HepG2 (cell line): ENCODE measurements around the gene ZBTB46. TPM values are rescaled to one million over a fixed set of nuclear protein-coding genes. Genes with fewer than 3 reads are reported as not detected.

Experiments used
- ATRX ChIP-seq: sonication (generic); formaldehyde crosslinking; IDR thresholded peaks from 2 replicates; pipeline ENCODE4 v1.4.0; 2020; ENCODE audit warnings: missing genetic modification reagents, borderline replicate concordance
- CBX2 ChIP-seq, 2 experiments: fragments of 200-600 bp in 1 of 2; sonication (generic); formaldehyde crosslinking in 1 of 2; IDR thresholded peaks; 2 replicates each; pipeline versions ENCODE4 v1.7.0 to v1.8.1; 2018 to 2022; ENCODE audit warnings: low read depth in 2 of 2, low read length in 1 of 2, mild to moderate bottlenecking in 1 of 2, missing genetic modification reagents in 1 of 2
- EP300 ChIP-seq, 3 experiments: sonication (generic) in 1 of 3; formaldehyde crosslinking in 1 of 3; IDR thresholded peaks; 2 replicates each; pipeline versions ENCODE4 v1.5.1 to v1.6.1; 2011 to 2020; ENCODE audit warnings: low read depth in 2 of 3, low read length in 2 of 3, borderline replicate concordance in 1 of 3, improper control_type of control experiment in 1 of 3, mild to moderate bottlenecking in 1 of 3, missing genetic modification reagents in 1 of 3, moderate library complexity in 1 of 3
- ETV5 ChIP-seq: IDR thresholded peaks from 2 replicates; pipeline ENCODE4 v1.6.1; 2018; ENCODE audit warnings: missing biosample characterization, missing genetic modification reagents, inconsistent platforms, borderline replicate concordance
- FOXA1 ChIP-seq, 2 experiments: fragments of 450-650 bp in 1 of 2; sonication (generic) in 1 of 2; formaldehyde crosslinking in 1 of 2; IDR thresholded peaks; 2 replicates each; pipeline versions ENCODE4 v1.4.0 to v1.6.1; 2016 to 2020; ENCODE audit warnings: missing genetic modification reagents in 1 of 2
- GATAD1 ChIP-seq: IDR thresholded peaks from 2 replicates; pipeline ENCODE4 v1.6.1; 2016; ENCODE audit warnings: missing genetic modification reagents, missing compliant biosample characterization
- HNF4A ChIP-seq: sonication (generic); formaldehyde crosslinking; IDR thresholded peaks from 2 replicates; pipeline ENCODE4 v1.4.0; 2020; ENCODE audit warnings: missing genetic modification reagents
- MED13 ChIP-seq: sonication (generic); formaldehyde crosslinking; IDR thresholded peaks from 2 replicates; pipeline ENCODE4 v1.5.0; 2020; ENCODE audit warnings: missing genetic modification reagents
- PAWR ChIP-seq: sonication (generic); formaldehyde crosslinking; IDR thresholded peaks from 2 replicates; pipeline ENCODE4 v1.4.0; 2020; ENCODE audit warnings: missing genetic modification reagents, mild to moderate bottlenecking, borderline replicate concordance
- PHF21A ChIP-seq: sonication (generic); formaldehyde crosslinking; IDR thresholded peaks from 2 replicates; pipeline ENCODE4 v1.5.0; 2020; ENCODE audit warnings: mild to moderate bottlenecking, missing genetic modification reagents
- RBFOX2 ChIP-seq: fragments of 200-400 bp; formaldehyde crosslinking; IDR thresholded peaks from 2 replicates; pipeline ENCODE4 v1.6.1; 2017; ENCODE audit warnings: low read depth, mild to moderate bottlenecking, low read length
- RBM22 ChIP-seq: fragments of 200-400 bp; formaldehyde crosslinking; optimal IDR thresholded peaks from 2 replicates; pipeline ENCODE3; 2017; ENCODE audit warnings: mild to moderate bottlenecking, low read length, moderate library complexity
- RFXAP ChIP-seq: sonication (generic); formaldehyde crosslinking; IDR thresholded peaks from 2 replicates; pipeline ENCODE4 v1.4.0; 2020; ENCODE audit warnings: missing genetic modification reagents, borderline replicate concordance
- SAP130 ChIP-seq: IDR thresholded peaks from 2 replicates; pipeline ENCODE4 v1.6.1; 2016; ENCODE audit warnings: low read depth
- THYN1 ChIP-seq: sonication (generic); formaldehyde crosslinking; IDR thresholded peaks from 2 replicates; pipeline ENCODE4 v1.8.1; 2023; ENCODE audit warnings: low read depth, mild to moderate bottlenecking, moderate library complexity, missing genetic modification reagents, borderline replicate concordance
- ZFP36 ChIP-seq: fragments of 150-350 bp; IDR thresholded peaks from 2 replicates; pipeline ENCODE4 v1.6.1; 2018; ENCODE audit warnings: borderline replicate concordance, low read length, low read depth; ENCODE audit not compliant: partially characterized antibody
- ZMYM4 ChIP-seq: sonication (generic); formaldehyde crosslinking; IDR thresholded peaks from 2 replicates; pipeline ENCODE4 v1.8.1; 2023; ENCODE audit warnings: mild to moderate bottlenecking, missing genetic modification reagents
- ZNF138 ChIP-seq: sonication (generic); formaldehyde crosslinking; IDR thresholded peaks from 2 replicates; pipeline ENCODE4 v1.5.0; 2020; ENCODE audit warnings: mild to moderate bottlenecking, low read depth, missing genetic modification reagents
- ZNF224 ChIP-seq: sonication (generic); formaldehyde crosslinking; IDR thresholded peaks from 2 replicates; pipeline ENCODE4 v1.5.0; 2020; ENCODE audit warnings: mild to moderate bottlenecking, missing genetic modification reagents
- ZNF3 ChIP-seq: IDR thresholded peaks from 2 replicates; pipeline ENCODE4 v1.7.0; 2017; ENCODE audit warnings: inconsistent platforms
- ZNF878 ChIP-seq: sonication (generic); formaldehyde crosslinking; IDR thresholded peaks from 2 replicates; pipeline ENCODE4 v1.8.1; 2023; ENCODE audit warnings: mild to moderate bottlenecking, missing genetic modification reagents, moderate library complexity
- ZSCAN31 ChIP-seq: sonication (generic); formaldehyde crosslinking; IDR thresholded peaks from 2 replicates; pipeline ENCODE4 v1.5.0; 2020; ENCODE audit warnings: low read depth, mild to moderate bottlenecking, missing genetic modification reagents
- polyA plus RNA-seq, 8 experiments: library from polyadenylated mRNA; depleted of rRNA in 3 of 8; stranded (reverse) in 7 of 8; unstranded in 1 of 8; fragments of >200 nt; fragmentation: Illumina TruSeq in 4 of 8; extraction: Trizol in 4 of 8; gene quantifications; 2 replicates each; pipeline versions ENCODE4 v1.2.1 to v1.2.3, GENCODE V29; 2011 to 2016; ENCODE audit warnings: low read depth in 4 of 8, missing spikeins in 1 of 8, mixed read lengths in 1 of 8; ENCODE audit not compliant: insufficient read depth in 1 of 8
- total RNA-seq, 5 experiments: library from RNA; depleted of rRNA; stranded (reverse); fragments of >200 nt; fragmentation: Illumina TruSeq; extraction: Trizol; gene quantifications; 2 replicates each; pipeline ENCODE4 v1.2.3, GENCODE V29; 2016; ENCODE audit warnings: low read depth in 1 of 5
- TF ChIP-seq, protein P1 (sequence below): IDR thresholded peaks from 2 replicates; pipeline ENCODE4 v1.6.1; 2016; ENCODE audit warnings: low read depth, borderline replicate concordance
- TF ChIP-seq, protein P2 (sequence below): IDR thresholded peaks from 2 replicates; pipeline ENCODE4 v1.6.1; 2016
- TF ChIP-seq, protein P3 (sequence below): sonication (generic); formaldehyde crosslinking; IDR thresholded peaks from 2 replicates; pipeline ENCODE4 v1.4.0; 2020; ENCODE audit warnings: missing genetic modification reagents
- TF ChIP-seq, protein P4 (sequence below): sonication (generic); formaldehyde crosslinking; IDR thresholded peaks from 2 replicates; pipeline ENCODE4 v1.5.1; 2020; ENCODE audit warnings: mild to moderate bottlenecking, moderate library complexity, missing genetic modification reagents

ZBTB46 gene
- total and polyA plus RNA-seq, 2 of the 13 experiments (the other 11 are each of a cell fraction or from before 2014, with no cell fraction given) = 1.6 to 13.5 TPM

DNA sequence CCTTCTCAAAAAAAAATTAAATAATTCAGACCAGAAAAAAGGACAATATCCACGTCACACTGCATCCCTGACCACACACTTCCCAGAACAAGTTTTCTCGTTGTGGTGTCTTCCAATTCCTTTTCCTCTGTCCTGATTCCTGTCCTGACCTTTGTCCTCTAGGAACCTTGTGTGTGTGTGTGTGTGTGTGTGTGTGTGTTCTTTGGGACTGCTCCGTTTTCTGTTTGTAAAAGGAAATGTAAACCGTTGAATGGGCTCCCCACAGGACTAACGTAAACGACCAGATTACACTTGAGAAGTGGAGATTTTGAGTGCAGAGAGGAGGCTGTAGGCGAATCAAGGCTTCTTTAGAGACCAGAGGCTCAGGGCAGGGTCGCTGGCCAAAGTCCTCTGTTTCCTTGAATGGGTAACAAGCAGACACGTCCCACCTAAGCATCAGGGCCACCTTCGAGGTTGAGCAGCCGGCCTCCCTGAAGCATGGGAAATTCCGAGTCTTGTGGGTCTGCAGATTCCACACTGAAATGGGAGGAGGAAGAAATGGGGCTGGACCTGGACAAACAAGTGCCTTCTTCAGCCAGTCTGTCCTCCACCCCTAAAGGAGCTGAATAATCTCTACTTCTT, 7.3 kb downstream of the ZBTB46 start (continued):
- no peak for TF ChIP-seq ZNF878 (CRISPR knock-in tag)
- peak; percentile 70 for TF ChIP-seq PHF21A (CRISPR knock-in tag)
- TF ChIP-seq ZNF3 = no peak
- no peak for TF ChIP-seq MED13 (CRISPR knock-in tag)
- no peak for TF ChIP-seq PAWR (CRISPR knock-in tag)
- TF ChIP-seq ZNF138 = no peak
- TF ChIP-seq ZSCAN31 = no peak
- no peak for TF ChIP-seq CBX2 (IDR thresholded peaks at IDR 0.05; ENCODE audit: low read depth, low read length)
- no peak for TF ChIP-seq CBX2 (CRISPR knock-in tag; IDR thresholded peaks at IDR 0.05; ENCODE audit: low read depth)
- TF ChIP-seq RBFOX2 = no peak
- TF ChIP-seq ZNF224 (CRISPR knock-in tag) = no peak
- TF ChIP-seq FOXA1 (IDR thresholded peaks at IDR 0.05) = no peak
- no peak for TF ChIP-seq FOXA1 (CRISPR knock-in tag; IDR thresholded peaks at IDR 0.05)
- TF ChIP-seq, protein P1, sequence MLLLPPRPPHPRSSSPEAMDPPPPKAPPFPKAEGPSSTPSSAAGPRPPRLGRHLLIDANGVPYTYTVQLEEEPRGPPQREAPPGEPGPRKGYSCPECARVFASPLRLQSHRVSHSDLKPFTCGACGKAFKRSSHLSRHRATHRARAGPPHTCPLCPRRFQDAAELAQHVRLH (CRISPR knock-in tag) = no peak
- no peak for TF ChIP-seq GATAD1
- TF ChIP-seq, protein P2, sequence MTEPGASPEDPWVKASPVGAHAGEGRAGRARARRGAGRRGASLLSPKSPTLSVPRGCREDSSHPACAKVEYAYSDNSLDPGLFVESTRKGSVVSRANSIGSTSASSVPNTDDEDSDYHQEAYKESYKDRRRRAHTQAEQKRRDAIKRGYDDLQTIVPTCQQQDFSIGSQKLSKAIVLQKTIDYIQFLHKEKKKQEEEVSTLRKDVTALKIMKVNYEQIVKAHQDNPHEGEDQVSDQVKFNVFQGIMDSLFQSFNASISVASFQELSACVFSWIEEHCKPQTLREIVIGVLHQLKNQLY = no peak
- TF ChIP-seq ZFP36 = no peak
- TF ChIP-seq HNF4A (CRISPR knock-in tag) = peak; percentile 65; the same call in 1 of the 2 replicates
- TF ChIP-seq ZMYM4 (CRISPR knock-in tag) = 0 out of 2 replicates have a peak, but pooled peaks have one; percentile 34
- TF ChIP-seq ETV5 (CRISPR knock-in tag) = 0 out of 2 replicates have a peak, but pooled peaks have one; percentile 7
- TF ChIP-seq, protein P3, sequence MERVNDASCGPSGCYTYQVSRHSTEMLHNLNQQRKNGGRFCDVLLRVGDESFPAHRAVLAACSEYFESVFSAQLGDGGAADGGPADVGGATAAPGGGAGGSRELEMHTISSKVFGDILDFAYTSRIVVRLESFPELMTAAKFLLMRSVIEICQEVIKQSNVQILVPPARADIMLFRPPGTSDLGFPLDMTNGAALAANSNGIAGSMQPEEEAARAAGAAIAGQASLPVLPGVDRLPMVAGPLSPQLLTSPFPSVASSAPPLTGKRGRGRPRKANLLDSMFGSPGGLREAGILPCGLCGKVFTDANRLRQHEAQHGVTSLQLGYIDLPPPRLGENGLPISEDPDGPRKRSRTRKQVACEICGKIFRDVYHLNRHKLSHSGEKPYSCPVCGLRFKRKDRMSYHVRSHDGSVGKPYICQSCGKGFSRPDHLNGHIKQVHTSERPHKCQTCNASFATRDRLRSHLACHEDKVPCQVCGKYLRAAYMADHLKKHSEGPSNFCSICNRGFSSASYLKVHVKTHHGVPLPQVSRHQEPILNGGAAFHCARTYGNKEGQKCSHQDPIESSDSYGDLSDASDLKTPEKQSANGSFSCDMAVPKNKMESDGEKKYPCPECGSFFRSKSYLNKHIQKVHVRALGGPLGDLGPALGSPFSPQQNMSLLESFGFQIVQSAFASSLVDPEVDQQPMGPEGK = peak; percentile 59
- TF ChIP-seq SAP130 (CRISPR knock-in tag) = peak; percentile 51; the same call in 1 of the 2 replicates
- TF ChIP-seq RFXAP (CRISPR knock-in tag) = no peak
- peak in 1 of 2 experiments; percentile 47; a peak in 1 of 4 replicates for TF ChIP-seq EP300 (IDR thresholded peaks at IDR 0.05; ENCODE audit: low read depth in 2 of 2, low read length in 2 of 2)
- peak; percentile 25; the same call in 1 of the 2 replicates for TF ChIP-seq EP300 (CRISPR knock-in tag; IDR thresholded peaks at IDR 0.05; ENCODE audit: borderline replicate concordance)
- TF ChIP-seq, protein P4, sequence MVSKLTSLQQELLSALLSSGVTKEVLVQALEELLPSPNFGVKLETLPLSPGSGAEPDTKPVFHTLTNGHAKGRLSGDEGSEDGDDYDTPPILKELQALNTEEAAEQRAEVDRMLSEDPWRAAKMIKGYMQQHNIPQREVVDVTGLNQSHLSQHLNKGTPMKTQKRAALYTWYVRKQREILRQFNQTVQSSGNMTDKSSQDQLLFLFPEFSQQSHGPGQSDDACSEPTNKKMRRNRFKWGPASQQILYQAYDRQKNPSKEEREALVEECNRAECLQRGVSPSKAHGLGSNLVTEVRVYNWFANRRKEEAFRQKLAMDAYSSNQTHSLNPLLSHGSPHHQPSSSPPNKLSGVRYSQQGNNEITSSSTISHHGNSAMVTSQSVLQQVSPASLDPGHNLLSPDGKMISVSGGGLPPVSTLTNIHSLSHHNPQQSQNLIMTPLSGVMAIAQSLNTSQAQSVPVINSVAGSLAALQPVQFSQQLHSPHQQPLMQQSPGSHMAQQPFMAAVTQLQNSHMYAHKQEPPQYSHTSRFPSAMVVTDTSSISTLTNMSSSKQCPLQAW (CRISPR knock-in tag) = 0 out of 2 replicates have a peak, but pooled peaks have one; percentile 37
- no peak for TF ChIP-seq ATRX (CRISPR knock-in tag)
- no peak for TF ChIP-seq THYN1 (CRISPR knock-in tag)
- TF ChIP-seq RBM22 = no peak
